ENCODE measurements around the gene WBP4. TPM values are rescaled to one million over a fixed set of nuclear protein-coding genes. Genes with fewer than 3 reads are reported as not detected.
"Not testable (repeated sequence)": the region's sequence is repeated elsewhere in the genome, so short reads cannot be mapped to it uniquely, and the experiment has no call there.

WBP4 gene
- total and polyA plus RNA-seq, 5 donors from 2014 or later = 3.0 to 5.6 (median 3.5) TPM

DNA sequence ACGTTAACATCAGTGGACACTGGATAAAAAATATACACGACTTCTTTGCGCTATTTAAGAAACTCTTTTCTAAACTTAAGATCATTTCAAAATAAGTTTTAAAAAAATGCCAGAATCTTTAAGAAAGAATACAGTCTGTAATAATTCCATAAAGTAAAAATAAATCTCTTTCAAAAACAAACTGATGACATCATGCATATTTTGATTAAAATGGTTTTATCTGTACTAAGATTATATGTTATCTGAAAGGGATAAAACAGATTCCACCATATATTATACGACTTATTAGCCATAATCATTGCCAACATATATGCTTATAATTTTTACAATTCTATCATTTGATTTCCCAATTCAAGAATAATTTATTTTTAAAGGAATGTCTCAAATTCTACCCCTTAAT, 26.9 kb upstream of the WBP4 start:
- Histone ChIP-seq H3K27ac (ENCODE audit: insufficient read depth, low read length, poor library complexity, severe bottlenecking) (no peak overlapping the region), H3K4me1 (ENCODE audit: control insufficient read depth, insufficient read depth, low read length, poor library complexity, severe bottlenecking) (no peaks in the 10 kb centered on the region), H3K27me3 (ENCODE audit: control insufficient read depth, insufficient read depth, low read length) (no peaks in the 10 kb centered on the region), H3K4me3 (ENCODE audit: low read depth, low read length) (no peak overlapping the region), H3K9me3 (ENCODE audit: control insufficient read depth in 2 of 2, low read length in 2 of 2) (no peaks in the 10 kb centered on the region), H3K36me3 (ENCODE audit: control insufficient read depth, insufficient read depth, low read length) (no peaks in the 10 kb centered on the region)
- Mint-ChIP-seq H3K27me3 (no peaks in the 10 kb centered on the region), H3K36me3 (peaks cover 5% of the 10 kb centered on the region), H3K9me3 (no peaks in the 10 kb centered on the region), H3K4me1 (peaks cover 0 to 25% (median 15%) of the 10 kb centered on the region in 4 donors), H3K27ac (no peak overlapping the region), H3K4me3 (no peak overlapping the region)
- no peak for ATAC-seq (ENCODE audit: low read depth in 2 of 2)
- DNase-seq = no peak

DNA sequence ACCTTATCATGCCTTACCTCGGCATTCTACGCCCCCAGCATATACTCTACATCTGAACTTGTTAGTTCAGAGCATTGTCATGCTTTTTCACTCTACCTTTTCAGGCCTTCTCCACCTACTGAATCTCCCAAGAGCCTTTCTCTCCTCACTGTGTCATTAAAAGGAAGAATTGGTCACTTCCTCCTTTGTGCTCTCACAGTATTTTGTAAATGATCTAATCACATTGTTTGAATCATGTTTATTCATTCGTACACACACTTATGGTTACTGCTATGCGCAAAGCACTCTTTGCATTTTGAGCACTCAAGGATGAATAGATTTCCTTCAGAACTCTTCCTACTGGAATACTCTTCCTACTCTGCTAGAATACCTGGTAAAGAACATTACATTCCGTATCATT, 26.4 kb upstream of the WBP4 start:
- no peaks in the 10 kb centered on the region for H3K9me3 ChIP-seq (ENCODE audit: control insufficient read depth in 2 of 2, low read length in 2 of 2)
- H3K36me3 ChIP-seq (ENCODE audit: control insufficient read depth, insufficient read depth, low read length) = no peaks in the 10 kb centered on the region
- no peaks in the 10 kb centered on the region for H3K27me3 Mint-ChIP-seq
- H3K36me3 Mint-ChIP-seq = peaks cover 5% of the 10 kb centered on the region
- DNase-seq = no peak
- no peaks in the 10 kb centered on the region for H3K27me3 ChIP-seq (ENCODE audit: control insufficient read depth, insufficient read depth, low read length)
- no peak overlapping the region for H3K4me3 Mint-ChIP-seq
- no peak overlapping the region for H3K27ac Mint-ChIP-seq
- peaks cover 4 to 25% (median 15%) of the 10 kb centered on the region in 4 donors for H3K4me1 Mint-ChIP-seq
- H3K4me1 ChIP-seq (ENCODE audit: control insufficient read depth, insufficient read depth, low read length, poor library complexity, severe bottlenecking) = no peaks in the 10 kb centered on the region
- H3K4me3 ChIP-seq (ENCODE audit: low read depth, low read length) = no peak overlapping the region
- no peak for ATAC-seq (ENCODE audit: low read depth in 2 of 2)
- no peak overlapping the region for H3K27ac ChIP-seq (ENCODE audit: insufficient read depth, low read length, poor library complexity, severe bottlenecking)
- no peaks in the 10 kb centered on the region for H3K9me3 Mint-ChIP-seq

DNA sequence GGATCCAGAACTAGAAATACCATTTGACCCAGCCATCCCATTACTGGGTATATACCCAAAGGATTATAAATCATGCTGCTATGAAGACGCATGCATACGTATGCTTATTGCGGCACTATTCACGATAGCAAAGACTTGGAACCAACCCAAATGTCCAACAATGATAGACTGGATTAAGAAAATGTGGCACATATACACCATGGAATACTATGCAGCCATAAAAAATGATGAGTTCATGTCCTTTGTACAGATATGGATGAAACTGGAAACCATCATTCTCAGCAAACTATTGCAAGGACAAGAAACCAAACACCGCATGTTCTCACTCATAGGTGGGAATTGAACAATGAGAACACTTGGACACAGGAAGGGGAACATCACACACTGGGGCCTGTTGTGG, 24.8 kb upstream of the WBP4 start:
- not testable (repeated sequence) for H3K36me3 ChIP-seq (ENCODE audit: control insufficient read depth, insufficient read depth, low read length); H3K27ac ChIP-seq (ENCODE audit: insufficient read depth, low read length, poor library complexity, severe bottlenecking); H3K4me1 ChIP-seq (ENCODE audit: control insufficient read depth, insufficient read depth, low read length, poor library complexity, severe bottlenecking); H3K27me3 Mint-ChIP-seq; ATAC-seq (ENCODE audit: low read depth in 2 of 2); H3K9me3 ChIP-seq (ENCODE audit: control insufficient read depth in 2 of 2, low read length in 2 of 2); H3K4me3 Mint-ChIP-seq; H3K4me3 ChIP-seq (ENCODE audit: low read depth, low read length); H3K36me3 Mint-ChIP-seq; H3K27ac Mint-ChIP-seq; H3K9me3 Mint-ChIP-seq; H3K27me3 ChIP-seq (ENCODE audit: control insufficient read depth, insufficient read depth, low read length); DNase-seq
- H3K4me1 Mint-ChIP-seq = peaks cover 13 to 26% (median 18%) of the 10 kb centered on the region in 4 donors

DNA sequence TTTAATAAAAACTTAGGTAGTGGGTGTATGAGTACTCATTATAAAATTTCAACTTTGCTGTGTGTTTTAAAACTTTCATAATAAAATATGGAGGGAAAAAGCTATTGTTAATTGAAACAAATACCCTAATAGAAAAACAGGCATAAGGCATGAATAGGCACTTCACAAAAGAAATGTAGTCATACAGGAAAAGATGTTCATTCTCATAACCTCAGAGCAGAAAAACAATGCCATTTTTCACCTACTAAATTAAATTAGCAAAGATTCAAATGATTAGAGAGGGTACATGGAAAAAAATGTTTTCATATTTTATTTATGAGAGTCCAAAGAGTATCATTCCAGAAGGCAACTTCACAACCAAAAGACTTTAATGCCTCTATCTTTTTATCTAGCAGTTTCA, 21.6 kb upstream of the WBP4 start:
- no peak overlapping the region for H3K4me3 Mint-ChIP-seq
- peaks cover 10 to 20% (median 15%) of the 10 kb centered on the region in 4 donors for H3K4me1 Mint-ChIP-seq
- H3K36me3 Mint-ChIP-seq = no peaks in the 10 kb centered on the region
- H3K27me3 ChIP-seq (ENCODE audit: control insufficient read depth, insufficient read depth, low read length) = no peaks in the 10 kb centered on the region
- no peak overlapping the region for H3K27ac ChIP-seq (ENCODE audit: insufficient read depth, low read length, poor library complexity, severe bottlenecking)
- peaks cover 0 to 4% (median 0%) of the 10 kb centered on the region in 7 donors for H3K9me3 Mint-ChIP-seq
- no peaks in the 10 kb centered on the region for H3K27me3 Mint-ChIP-seq
- ATAC-seq (ENCODE audit: low read depth in 2 of 2) = no peak
- H3K27ac Mint-ChIP-seq = no peak overlapping the region
- H3K4me3 ChIP-seq (ENCODE audit: low read depth, low read length) = no peak overlapping the region
- H3K4me1 ChIP-seq (ENCODE audit: control insufficient read depth, insufficient read depth, low read length, poor library complexity, severe bottlenecking) = no peaks in the 10 kb centered on the region
- no peaks in the 10 kb centered on the region for H3K9me3 ChIP-seq (ENCODE audit: control insufficient read depth in 2 of 2, low read length in 2 of 2)
- DNase-seq = no peak
- no peaks in the 10 kb centered on the region for H3K36me3 ChIP-seq (ENCODE audit: control insufficient read depth, insufficient read depth, low read length)

DNA sequence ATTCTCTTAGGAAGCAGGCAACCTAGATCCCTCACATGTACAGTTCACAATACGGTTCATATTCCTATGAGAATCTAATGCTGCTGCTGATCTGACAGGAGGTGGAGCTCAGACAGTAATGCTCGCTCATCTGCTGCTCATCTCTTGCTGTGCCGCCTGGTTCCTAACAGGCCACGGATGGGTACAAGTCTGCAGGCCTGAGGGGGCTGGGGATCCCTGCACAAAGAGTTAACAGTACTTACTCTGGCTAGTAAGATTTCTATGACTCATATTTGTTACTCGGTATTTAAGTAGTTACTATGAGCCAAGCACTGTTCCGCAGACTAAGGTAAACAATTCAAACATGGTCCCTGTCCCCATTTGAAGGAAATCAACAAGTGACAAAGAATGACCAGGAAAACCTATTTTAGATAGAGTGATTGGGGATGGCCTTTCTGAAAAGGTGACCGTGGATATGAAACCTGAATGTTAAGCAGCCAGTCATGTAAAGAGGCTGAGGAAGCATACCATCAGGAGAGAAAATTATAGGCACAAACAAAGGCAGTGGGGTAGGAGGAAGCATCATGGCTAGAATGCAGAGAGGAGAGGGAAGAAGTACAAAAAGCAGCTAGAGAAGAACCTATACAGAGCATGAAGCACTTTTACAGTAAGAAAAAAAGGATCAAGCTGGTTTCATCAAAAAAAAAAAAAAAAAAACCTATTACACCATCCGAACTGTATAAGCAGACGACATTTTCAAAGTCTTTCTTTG, 20.6 kb upstream of the WBP4 start:
- Histone ChIP-seq H3K4me3 (ENCODE audit: low read depth, low read length) (no peak overlapping the region), H3K27me3 (ENCODE audit: control insufficient read depth, insufficient read depth, low read length) (no peaks in the 10 kb centered on the region), H3K9me3 (ENCODE audit: control insufficient read depth in 2 of 2, low read length in 2 of 2) (no peaks in the 10 kb centered on the region), H3K36me3 (ENCODE audit: control insufficient read depth, insufficient read depth, low read length) (no peaks in the 10 kb centered on the region), H3K4me1 (ENCODE audit: control insufficient read depth, insufficient read depth, low read length, poor library complexity, severe bottlenecking) (no peaks in the 10 kb centered on the region), H3K27ac (ENCODE audit: insufficient read depth, low read length, poor library complexity, severe bottlenecking) (no peak overlapping the region)
- H3K9me3 Mint-ChIP-seq = peaks cover 0 to 7% (median 0%) of the 10 kb centered on the region in 7 donors
- DNase-seq = no peak
- no peak for ATAC-seq (ENCODE audit: low read depth in 2 of 2)
- H3K36me3 Mint-ChIP-seq = no peaks in the 10 kb centered on the region
- peak overlapping the region in 2 of 3 donors; percentile 7 to 31 for H3K27ac Mint-ChIP-seq
- no peaks in the 10 kb centered on the region for H3K27me3 Mint-ChIP-seq
- peaks cover 5 to 16% (median 14%) of the 10 kb centered on the region in 4 donors for H3K4me1 Mint-ChIP-seq
- H3K4me3 Mint-ChIP-seq = no peak overlapping the region

DNA sequence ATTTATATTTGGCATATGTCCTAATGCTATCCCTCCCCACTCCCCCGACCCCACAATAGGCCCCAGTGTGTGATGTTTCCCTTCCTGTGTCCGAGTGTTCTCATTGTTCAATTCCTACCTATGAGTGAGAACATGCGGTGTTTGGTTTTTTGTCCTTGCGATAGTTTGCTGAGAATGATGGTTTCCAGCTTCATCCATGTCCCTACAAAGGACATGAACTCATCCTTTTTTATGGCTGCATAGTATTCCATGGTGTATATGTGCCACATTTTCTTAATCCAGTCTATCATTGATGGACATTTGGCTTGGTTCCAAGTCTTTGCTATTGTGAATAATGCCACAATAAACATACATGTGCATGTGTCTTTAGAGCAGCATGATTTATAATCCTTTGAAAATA, 18.9 kb upstream of the WBP4 start:
- not testable (repeated sequence) for ATAC-seq (ENCODE audit: low read depth in 2 of 2); H3K9me3 Mint-ChIP-seq

DNA sequence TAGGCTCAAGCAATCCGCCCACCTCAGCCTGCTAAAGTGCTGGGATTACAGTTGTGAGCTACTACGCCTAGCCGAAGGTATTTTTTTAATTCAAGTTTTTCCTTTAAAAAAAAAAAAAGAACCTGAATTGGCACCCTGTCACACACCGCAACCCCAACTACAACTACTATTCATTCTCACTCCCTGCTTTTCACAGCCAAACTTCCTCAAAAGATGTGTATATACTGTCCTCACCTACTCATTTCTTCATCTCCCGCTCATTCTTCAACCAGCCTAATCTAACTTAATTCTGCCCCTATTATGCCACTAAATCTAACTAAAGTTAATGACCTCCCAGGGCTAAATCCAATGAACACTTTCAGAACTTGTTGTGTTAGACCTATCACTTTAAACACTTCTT, 12.7 kb upstream of the WBP4 start:
- no peak overlapping the region for H3K4me3 ChIP-seq (ENCODE audit: low read depth, low read length)
- H3K4me3 Mint-ChIP-seq = no peak overlapping the region
- peaks cover 9% of the 10 kb centered on the region for H3K36me3 Mint-ChIP-seq
- no peaks in the 10 kb centered on the region for H3K36me3 ChIP-seq (ENCODE audit: control insufficient read depth, insufficient read depth, low read length)
- ATAC-seq (ENCODE audit: low read depth in 2 of 2) = no peak
- no peak overlapping the region for H3K27ac ChIP-seq (ENCODE audit: insufficient read depth, low read length, poor library complexity, severe bottlenecking)
- no peak overlapping the region for H3K27ac Mint-ChIP-seq
- H3K4me1 Mint-ChIP-seq = peaks cover 7 to 17% (median 12%) of the 10 kb centered on the region in 4 donors
- no peaks in the 10 kb centered on the region for H3K27me3 ChIP-seq (ENCODE audit: control insufficient read depth, insufficient read depth, low read length)
- peaks cover 0 to 4% (median 0%) of the 10 kb centered on the region in 7 donors for H3K9me3 Mint-ChIP-seq
- no peak for DNase-seq
- no peaks in the 10 kb centered on the region for H3K4me1 ChIP-seq (ENCODE audit: control insufficient read depth, insufficient read depth, low read length, poor library complexity, severe bottlenecking)
- H3K9me3 ChIP-seq (ENCODE audit: control insufficient read depth in 2 of 2, low read length in 2 of 2) = no peaks in the 10 kb centered on the region
- no peaks in the 10 kb centered on the region for H3K27me3 Mint-ChIP-seq

More for the DNA sequence above, 18.9 kb upstream of the WBP4 start:
- H3K9me3 ChIP-seq (ENCODE audit: control insufficient read depth in 2 of 2, low read length in 2 of 2); H3K4me3 Mint-ChIP-seq; DNase-seq; H3K27me3 Mint-ChIP-seq; H3K27ac ChIP-seq (ENCODE audit: insufficient read depth, low read length, poor library complexity, severe bottlenecking); H3K36me3 Mint-ChIP-seq; H3K4me3 ChIP-seq (ENCODE audit: low read depth, low read length); H3K36me3 ChIP-seq (ENCODE audit: control insufficient read depth, insufficient read depth, low read length); H3K27ac Mint-ChIP-seq; H3K27me3 ChIP-seq (ENCODE audit: control insufficient read depth, insufficient read depth, low read length); H3K4me1 ChIP-seq (ENCODE audit: control insufficient read depth, insufficient read depth, low read length, poor library complexity, severe bottlenecking): not testable (repeated sequence)
- peaks cover 5 to 16% (median 14%) of the 10 kb centered on the region in 4 donors for H3K4me1 Mint-ChIP-seq

All from CD4-positive, CD25-positive, alpha-beta regulatory T cell (primary cell).